Measurements from ENCODE around the gene AGK. TPM values are rescaled to one million over a fixed set of nuclear protein-coding genes. Genes with fewer than 3 reads are reported as not detected.

Gene AGK
- total RNA-seq, 1 donor from 2014 or later, result 25.6 TPM

DNA sequence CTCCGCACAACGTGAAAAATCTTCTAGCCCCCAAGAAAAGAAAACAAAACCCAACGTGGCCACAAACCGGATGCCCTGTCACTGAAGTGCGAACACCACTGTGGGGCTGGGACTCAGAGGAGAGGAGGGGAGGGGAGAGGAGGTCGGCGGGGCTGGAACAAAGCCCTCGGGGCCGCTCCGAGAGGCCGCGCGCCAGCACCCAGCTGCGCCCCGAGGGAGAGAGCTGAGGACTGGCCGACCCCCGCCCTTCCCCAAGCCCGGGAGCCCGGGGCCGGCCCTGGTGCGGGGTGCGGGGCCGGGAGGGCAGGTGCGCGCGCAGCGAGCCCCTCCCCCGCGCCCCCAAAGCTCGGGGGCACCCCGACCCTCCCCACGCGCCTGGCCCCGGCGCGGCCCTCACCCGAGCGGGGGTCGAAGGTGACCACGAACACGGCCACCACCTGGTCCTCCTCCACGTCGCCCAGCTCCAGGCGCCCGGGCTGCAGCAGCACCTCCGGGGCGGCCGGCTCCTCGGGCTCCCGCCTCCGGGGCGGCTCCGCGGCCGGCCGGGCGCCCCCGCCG lies 150.4 kb downstream of the AGK start:
- Mint-ChIP-seq H3K9me3 (ENCODE audit: low read depth) (no peaks in the 10 kb centered on the region), H3K27ac (no peak overlapping the region), H3K27me3 (no peaks in the 10 kb centered on the region), H3K36me3 (ENCODE audit: insufficient read depth) (no peaks in the 10 kb centered on the region), H3K4me3 (ENCODE audit: low read depth) (peak overlapping the region; percentile 85), H3K4me1 (ENCODE audit: low read depth) (peaks cover 54% of the 10 kb centered on the region)
- TF ChIP-seq CTCF (IDR thresholded peaks at IDR 0.05; ENCODE audit: unreplicated experiment), result no peak
- peak; percentile 44 for DNase-seq (ENCODE audit: low spot score, unreplicated experiment)

DNA sequence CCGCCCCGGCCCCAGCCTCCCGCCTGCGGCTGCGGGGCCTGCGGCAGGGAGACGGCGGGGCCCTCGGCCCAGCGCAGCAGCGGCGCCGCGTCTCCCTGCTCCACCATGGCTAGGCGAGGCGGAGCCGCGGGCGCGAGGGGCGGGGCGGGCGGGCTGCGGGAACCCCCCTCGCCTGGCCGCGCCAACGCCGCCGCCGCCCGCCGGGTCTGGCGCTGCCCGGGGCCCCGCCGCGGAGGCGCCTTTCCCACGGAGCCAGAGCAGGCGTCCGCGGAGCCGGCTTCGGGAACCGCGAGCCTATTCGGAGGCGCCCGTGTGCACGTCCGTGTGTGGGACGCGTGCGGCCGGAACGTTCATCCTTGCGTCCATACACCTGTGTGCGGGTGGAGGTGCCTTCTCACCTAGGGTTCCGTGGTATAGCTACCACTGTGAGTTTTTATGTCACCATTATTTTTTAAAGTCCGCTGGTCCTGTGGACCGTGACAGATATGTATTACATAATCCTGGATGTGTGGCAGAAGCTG lies 150.9 kb downstream of the AGK start, which contains the start of gene DENND11:
TSS of gene DENND11 (minus strand) at position 120 of the 521 bp plus-strand sequence. CDS start at position 107, 13 bp downstream.
- peak; percentile 42 for DNase-seq (ENCODE audit: low spot score, unreplicated experiment)
- Mint-ChIP-seq H3K27me3 (no peaks in the 10 kb centered on the region), H3K36me3 (ENCODE audit: insufficient read depth) (no peaks in the 10 kb centered on the region), H3K9me3 (ENCODE audit: low read depth) (no peaks in the 10 kb centered on the region), H3K4me1 (ENCODE audit: low read depth) (peaks cover 58% of the 10 kb centered on the region), H3K4me3 (ENCODE audit: low read depth) (peak within 1 kb of the TSS; percentile 85), H3K27ac (peak within 1 kb of the TSS; percentile 75)
- no peak for TF ChIP-seq CTCF (IDR thresholded peaks at IDR 0.05; ENCODE audit: unreplicated experiment)

DNA sequence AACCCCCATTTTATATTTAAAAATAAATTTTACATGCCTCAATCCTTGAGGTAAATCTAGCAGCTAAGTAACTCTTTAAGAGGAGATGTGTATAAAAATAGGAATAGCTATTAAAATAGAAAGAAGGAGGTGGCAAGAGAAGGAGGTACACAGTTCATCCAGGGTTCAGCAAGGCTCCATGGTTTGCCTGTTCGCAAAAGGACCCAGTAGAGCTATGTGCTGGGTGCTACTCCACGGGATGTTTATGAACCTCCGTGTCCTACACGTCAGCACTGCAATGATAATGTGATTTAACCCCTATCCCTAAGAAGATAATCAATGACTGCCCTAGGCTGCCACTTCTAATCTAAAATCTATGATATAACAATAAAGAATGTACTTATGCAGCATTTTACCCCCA lies 151.7 kb downstream of the AGK start:
- H3K4me1 Mint-ChIP-seq (ENCODE audit: low read depth), result peaks cover 65% of the 10 kb centered on the region
- no peaks in the 10 kb centered on the region for H3K36me3 Mint-ChIP-seq (ENCODE audit: insufficient read depth)
- DNase-seq (ENCODE audit: low spot score, unreplicated experiment), result no peak
- no peaks in the 10 kb centered on the region for H3K9me3 Mint-ChIP-seq (ENCODE audit: low read depth)
- no peaks in the 10 kb centered on the region for H3K27me3 Mint-ChIP-seq
- peak overlapping the region; percentile 75 for H3K4me3 Mint-ChIP-seq (ENCODE audit: low read depth)
- no peak for TF ChIP-seq CTCF (IDR thresholded peaks at IDR 0.05; ENCODE audit: unreplicated experiment)
- no peak overlapping the region for H3K27ac Mint-ChIP-seq

DNA sequence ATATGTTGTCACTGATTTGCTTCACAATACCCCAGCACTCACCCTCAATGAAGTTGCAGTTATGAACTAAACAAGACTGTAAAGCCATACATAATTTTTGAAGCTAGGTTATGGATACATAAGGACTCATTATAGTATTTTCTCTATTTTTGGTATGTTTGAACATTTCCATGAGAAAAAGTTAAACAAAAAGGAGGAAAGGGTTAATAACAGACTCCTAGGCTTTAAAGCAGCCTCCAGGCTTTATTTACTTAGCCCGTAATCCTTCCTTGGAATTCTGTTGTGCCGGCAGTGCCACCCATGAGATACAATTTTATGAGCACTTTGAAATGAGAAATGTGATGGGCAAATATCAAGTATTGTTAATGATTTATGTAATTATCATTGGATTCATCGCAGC lies 152.9 kb downstream of the AGK start:
- Mint-ChIP-seq H3K27ac (no peak overlapping the region), H3K4me3 (ENCODE audit: low read depth) (no peak overlapping the region), H3K4me1 (ENCODE audit: low read depth) (peaks cover 74% of the 10 kb centered on the region), H3K9me3 (ENCODE audit: low read depth) (no peaks in the 10 kb centered on the region), H3K27me3 (no peaks in the 10 kb centered on the region), H3K36me3 (ENCODE audit: insufficient read depth) (no peaks in the 10 kb centered on the region)
- TF ChIP-seq CTCF (IDR thresholded peaks at IDR 0.05; ENCODE audit: unreplicated experiment), result no peak
- no peak for DNase-seq (ENCODE audit: low spot score, unreplicated experiment)

DNA sequence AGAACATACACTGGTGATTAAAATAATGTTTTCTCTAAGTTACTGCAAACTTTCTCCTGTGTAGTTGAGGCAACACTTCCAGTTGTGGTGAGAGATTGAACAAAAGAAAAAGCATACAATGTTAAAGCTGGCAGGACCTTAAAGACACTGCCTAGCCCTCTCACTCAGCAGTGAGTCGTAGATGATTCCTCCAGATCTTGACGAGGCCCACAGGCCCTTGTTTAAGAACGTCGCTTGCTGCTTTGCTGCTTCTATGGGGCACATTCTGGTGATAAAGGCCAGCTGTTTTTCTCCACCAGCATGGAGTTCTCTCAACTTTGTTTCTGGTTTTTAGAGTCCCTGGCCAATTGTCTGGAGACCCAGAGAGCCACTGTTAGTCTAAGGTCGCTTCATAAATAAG lies 153.5 kb downstream of the AGK start:
- TF ChIP-seq CTCF (IDR thresholded peaks at IDR 0.05; ENCODE audit: unreplicated experiment), result no peak
- no peak overlapping the region for H3K4me3 Mint-ChIP-seq (ENCODE audit: low read depth)
- peaks cover 75% of the 10 kb centered on the region for H3K4me1 Mint-ChIP-seq (ENCODE audit: low read depth)
- no peaks in the 10 kb centered on the region for H3K9me3 Mint-ChIP-seq (ENCODE audit: low read depth)
- no peaks in the 10 kb centered on the region for H3K27me3 Mint-ChIP-seq
- peak overlapping the region; percentile 38 for H3K27ac Mint-ChIP-seq
- DNase-seq (ENCODE audit: low spot score, unreplicated experiment), result no peak
- H3K36me3 Mint-ChIP-seq (ENCODE audit: insufficient read depth), result no peaks in the 10 kb centered on the region

Other genes with a start within 250 kb of the AGK start
- gene DENND11, start 150.8 kb downstream of the AGK start, total RNA-seq, result 52.3 and 52.8 TPM in 2 replicates
- 0.16 and 0.36 TPM in 2 replicates for gene WEE2, start 156.9 kb downstream of the AGK start, total RNA-seq
- gene SSBP1, start 186.9 kb downstream of the AGK start, total RNA-seq, result 129 and 132 TPM in 2 replicates
- gene TAS2R3, start 212.7 kb downstream of the AGK start, total RNA-seq, result 3.1 and 3.9 TPM in 2 replicates
- 2.4 and 3.7 TPM in 2 replicates for gene TAS2R4, start 225.3 kb downstream of the AGK start, total RNA-seq
- 5.0 and 6.4 TPM in 2 replicates for gene TAS2R5, start 238.8 kb downstream of the AGK start, total RNA-seq

Measured in progenitor cell of endocrine pancreas (in vitro differentiated cells).